SH-SY5Y (cell line): ENCODE data around the gene PGS1.

Experiments used
- GATA2 ChIP-seq: IDR thresholded peaks from 2 replicates; pipeline ENCODE4 v1.6.1; 2011; ENCODE audit warnings: mild to moderate bottlenecking, low read depth, low read length
- GATA3 ChIP-seq: IDR thresholded peaks from 2 replicates; pipeline ENCODE4 v1.6.1; 2011; ENCODE audit warnings: low read depth, mild to moderate bottlenecking, low read length, moderate library complexity

GRCh38 chr17:78329263-78330059 lies 49.0 kb upstream of the PGS1 start:
- TF ChIP-seq GATA2 (no peak), GATA3 (no peak)
